WTC11 (cell line): ENCODE data around the gene CNP. TPM values are rescaled to one million over a fixed set of nuclear protein-coding genes. Genes with fewer than 3 reads are reported as not detected.

ENCODE experiments used
- ATAC-seq: fragments of 200-7000 bp; cut with Tn5 transposase; 2 replicates; pipeline ENCODE4 v1.10.0; 2021; ENCODE audit warnings: mild to moderate bottlenecking, moderate library complexity
- CTCF ChIA-PET: fragments of 300-600 bp; sonication (Branson Sonifier 250); formaldehyde crosslinking; loops from one replicate; lab custom pipeline; 2021; ENCODE audit warnings: antibody characterized with exemption; lab: Charles Lee
- POLR2A ChIA-PET: fragments of 350-600 bp; sonication (Branson Sonifier 250); formaldehyde crosslinking; loops from one replicate; lab custom pipeline; 2021; ENCODE audit warnings: antibody characterized with exemption; lab: Charles Lee
- DNase-seq: peaks from one replicate; pipeline ENCODE4 v3.0.0; 2021; ENCODE audit warnings: low spot score
- H3K27ac Mint-ChIP-seq: 2 replicates; pipeline ENCODE4 v1.8.0; 2021; ENCODE audit warnings: mixed read lengths
- H3K27me3 Mint-ChIP-seq: 2 replicates; pipeline ENCODE4 v1.8.0; 2021; ENCODE audit warnings: low read depth, mild to moderate bottlenecking, moderate library complexity, mixed read lengths
- H3K36me3 Mint-ChIP-seq: 2 replicates; pipeline ENCODE4 v1.8.0; 2021; ENCODE audit warnings: mixed read lengths
- H3K4me1 Mint-ChIP-seq: 2 replicates; pipeline ENCODE4 v1.8.0; 2022; ENCODE audit warnings: mixed read lengths
- H3K4me3 Mint-ChIP-seq: 2 replicates; pipeline ENCODE4 v1.8.0; 2021; ENCODE audit warnings: mild to moderate bottlenecking, moderate library complexity, mixed read lengths
- H3K9me3 Mint-ChIP-seq: 2 replicates; pipeline ENCODE4 v1.8.0; 2021; ENCODE audit warnings: mixed read lengths
- AR ChIP-seq: fragments of 250-450 bp; sonication (Bioruptor Pico); IDR thresholded peaks from 2 replicates; pipeline ENCODE4 v1.9.0; 2021; ENCODE audit warnings: mild to moderate bottlenecking
- ARID4B ChIP-seq: sonication (generic); formaldehyde crosslinking; IDR thresholded peaks from 2 replicates; pipeline ENCODE4 v1.8.0; 2023; ENCODE audit warnings: missing genetic modification reagents, mild to moderate bottlenecking, borderline replicate concordance
- E2F1 ChIP-seq: sonication (generic); formaldehyde crosslinking; IDR thresholded peaks from 2 replicates; pipeline ENCODE4 v1.8.0; 2022; ENCODE audit warnings: mild to moderate bottlenecking, missing genetic modification reagents
- E2F5 ChIP-seq: sonication (generic); formaldehyde crosslinking; IDR thresholded peaks from 2 replicates; pipeline ENCODE4 v1.8.1; 2022; ENCODE audit warnings: mild to moderate bottlenecking, moderate library complexity, missing genetic modification reagents
- ESRRA ChIP-seq: sonication (generic); formaldehyde crosslinking; IDR thresholded peaks from 2 replicates; pipeline ENCODE4 v1.8.1; 2022; ENCODE audit warnings: mild to moderate bottlenecking, missing genetic modification reagents, borderline replicate concordance
- JUN ChIP-seq: sonication (generic); formaldehyde crosslinking; IDR thresholded peaks from 2 replicates; pipeline ENCODE4 v1.8.0; 2023; ENCODE audit warnings: mild to moderate bottlenecking, missing genetic modification reagents
- KAT7 ChIP-seq: sonication (generic); formaldehyde crosslinking; IDR thresholded peaks from 2 replicates; pipeline ENCODE4 v1.8.1; 2023; ENCODE audit warnings: missing genetic modification reagents, mild to moderate bottlenecking, borderline replicate concordance
- MAX ChIP-seq: sonication (generic); formaldehyde crosslinking; IDR thresholded peaks from 2 replicates; pipeline ENCODE4 v1.8.0; 2022; ENCODE audit warnings: mild to moderate bottlenecking, missing genetic modification reagents
- MXD4 ChIP-seq: fragments of 250-450 bp; sonication (Bioruptor Pico); IDR thresholded peaks from 2 replicates; pipeline ENCODE4 v1.8.0; 2021; ENCODE audit warnings: mild to moderate bottlenecking, moderate library complexity, borderline replicate concordance
- NFE2L1 ChIP-seq: sonication (generic); formaldehyde crosslinking; IDR thresholded peaks from 2 replicates; pipeline ENCODE4 v1.8.1; 2023; ENCODE audit warnings: missing genetic modification reagents
- RORB ChIP-seq: fragments of 250-450 bp; sonication (Bioruptor Pico); IDR thresholded peaks from 2 replicates; pipeline ENCODE4 v1.9.0; 2021; ENCODE audit warnings: mild to moderate bottlenecking
- SOX15 ChIP-seq: fragments of 250-450 bp; sonication (Bioruptor Pico); IDR thresholded peaks from 2 replicates; pipeline ENCODE4 v1.9.0; 2021; ENCODE audit warnings: mild to moderate bottlenecking
- TCF7 ChIP-seq: sonication (generic); formaldehyde crosslinking; IDR thresholded peaks from 2 replicates; pipeline ENCODE4 v1.8.0; 2022; ENCODE audit warnings: mild to moderate bottlenecking, low read depth, missing genetic modification reagents, moderate library complexity
- USF1 ChIP-seq: sonication (generic); formaldehyde crosslinking; IDR thresholded peaks from 2 replicates; pipeline ENCODE4 v1.8.0; 2022; ENCODE audit warnings: mild to moderate bottlenecking, missing genetic modification reagents
- total RNA-seq: library from RNA; stranded (reverse); gene quantifications from 3 replicates; pipeline ENCODE4 v1.2.3, GENCODE V29; 2021

CNP gene
- total RNA-seq, 1 experiment from 2014 or later, result 52.5 TPM

GRCh38 chr17:41925991-41926590 is 40.5 kb upstream of the CNP start:
- POLR2A ChIA-PET, result no interaction called here

GRCh38 chr17:41928693-41929251 is 37.8 kb upstream of the CNP start:
- CTCF ChIA-PET, result interaction anchor here (0.6 to 5.2 kb wide), 2 partner anchors 31 to 1036 kb away, joined by 4 to 56 read pairs; no protein-coding TSS in a partner anchor
- Mint-ChIP-seq H3K27me3 (no peaks in the 10 kb centered on the region; the same call in 1 of the 2 replicates), H3K27ac (no peak overlapping the region; the same call in 1 of the 2 replicates), H3K36me3 (no peaks in the 10 kb centered on the region), H3K4me1 (peaks cover 14% of the 10 kb centered on the region), H3K4me3 (peak overlapping the region; percentile 96)
- DNase-seq (no peak), ATAC-seq (no peak)
- POLR2A ChIA-PET, result no interaction called here
- TF ChIP-seq TCF7 (CRISPR knock-in tag) (no peak), JUN (CRISPR knock-in tag) (no peak), RORB (CRISPR knock-in tag) (no peak), USF1 (no peak), SOX15 (CRISPR knock-in tag) (no peak), MXD4 (no peak), AR (no peak)
- TF ChIP-seq, all 79 proteins: peak for 0
- no peaks in the 10 kb centered on the region for H3K9me3 Mint-ChIP-seq

More at GRCh38 chr17:41925991-41926590, 40.5 kb upstream of the CNP start:
- ATAC-seq (no peak), DNase-seq (no peak)
- H3K4me3 Mint-ChIP-seq, result no peak overlapping the region
- no peaks in the 10 kb centered on the region for H3K27me3 Mint-ChIP-seq
- no peaks in the 10 kb centered on the region for H3K9me3 Mint-ChIP-seq
- no peaks in the 10 kb centered on the region for H3K36me3 Mint-ChIP-seq
- no peak overlapping the region for H3K27ac Mint-ChIP-seq
- CTCF ChIA-PET, result interaction anchor here (5.2 kb wide), 1 partner anchor 34 kb away, joined by 56 read pairs; no protein-coding TSS in a partner anchor
- peaks cover 12% of the 10 kb centered on the region for H3K4me1 Mint-ChIP-seq
- no peak for TF ChIP-seq AR
- no peak for TF ChIP-seq NFE2L1 (CRISPR knock-in tag)

GRCh38 chr17:41930009-41930832 is 36.4 kb upstream of the CNP start, which contains the start of gene ODAD4:
ODAD4 (plus strand) TSS chr17:41930617; CDS start chr17:41930724, 107 bp downstream.
- peak within 1 kb of the TSS; percentile 96 for H3K4me3 Mint-ChIP-seq
- peak within 1 kb of the TSS; percentile 99 for H3K27ac Mint-ChIP-seq
- peaks cover 14% of the 10 kb centered on the region for H3K4me1 Mint-ChIP-seq
- CTCF ChIA-PET, result interaction anchor here (0.6 to 5.2 kb wide), 26 partner anchors 9 to 733 kb away, joined by 3 to 56 read pairs (median 3); partner anchors contain the start of genes ACLY, CNP, DNAJC7 and EIF1
- POLR2A ChIA-PET, result interaction anchor here (0.6 to 2.5 kb wide), 12 partner anchors 11 to 740 kb away, joined by 3 to 13 read pairs (median 5); partner anchors contain the start of genes ACLY, CNP, DNAJC7 and JUP
- H3K27me3 Mint-ChIP-seq, result no peaks in the 10 kb centered on the region; the same call in 1 of the 2 replicates
- H3K36me3 Mint-ChIP-seq, result no peaks in the 10 kb centered on the region
- DNase-seq (peak; percentile 95), ATAC-seq (peak; percentile 99)
- no peaks in the 10 kb centered on the region for H3K9me3 Mint-ChIP-seq
- peak; percentile 86; the same call in 1 of the 2 replicates for TF ChIP-seq ARID4B (CRISPR knock-in tag)
- TF ChIP-seq E2F5 (CRISPR knock-in tag), result no peak
- TF ChIP-seq MAX (CRISPR knock-in tag), result peak; percentile 79
- no peak for TF ChIP-seq KAT7 (CRISPR knock-in tag)
- no peak for TF ChIP-seq ESRRA (CRISPR knock-in tag)
- TF ChIP-seq E2F1 (CRISPR knock-in tag), result no peak
